ENCODE data around the gene FLACC1. TPM values are rescaled to one million over a fixed set of nuclear protein-coding genes. Genes with fewer than 3 reads are reported as not detected.

The FLACC1 gene
- total RNA-seq, 1 donor from 2014 or later, result 0.69 TPM

GRCh38 chr2:201255408-201256033 is 101.6 kb downstream of the FLACC1 start:
- Mint-ChIP-seq H3K9me3 (ENCODE audit: low read depth) (no peaks in the 10 kb centered on the region), H3K27ac (no peak overlapping the region)
- TF ChIP-seq, protein P1, sequence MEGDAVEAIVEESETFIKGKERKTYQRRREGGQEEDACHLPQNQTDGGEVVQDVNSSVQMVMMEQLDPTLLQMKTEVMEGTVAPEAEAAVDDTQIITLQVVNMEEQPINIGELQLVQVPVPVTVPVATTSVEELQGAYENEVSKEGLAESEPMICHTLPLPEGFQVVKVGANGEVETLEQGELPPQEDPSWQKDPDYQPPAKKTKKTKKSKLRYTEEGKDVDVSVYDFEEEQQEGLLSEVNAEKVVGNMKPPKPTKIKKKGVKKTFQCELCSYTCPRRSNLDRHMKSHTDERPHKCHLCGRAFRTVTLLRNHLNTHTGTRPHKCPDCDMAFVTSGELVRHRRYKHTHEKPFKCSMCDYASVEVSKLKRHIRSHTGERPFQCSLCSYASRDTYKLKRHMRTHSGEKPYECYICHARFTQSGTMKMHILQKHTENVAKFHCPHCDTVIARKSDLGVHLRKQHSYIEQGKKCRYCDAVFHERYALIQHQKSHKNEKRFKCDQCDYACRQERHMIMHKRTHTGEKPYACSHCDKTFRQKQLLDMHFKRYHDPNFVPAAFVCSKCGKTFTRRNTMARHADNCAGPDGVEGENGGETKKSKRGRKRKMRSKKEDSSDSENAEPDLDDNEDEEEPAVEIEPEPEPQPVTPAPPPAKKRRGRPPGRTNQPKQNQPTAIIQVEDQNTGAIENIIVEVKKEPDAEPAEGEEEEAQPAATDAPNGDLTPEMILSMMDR (IDR thresholded peaks at IDR 0.05; ENCODE audit: unreplicated experiment), result no peak

GRCh38 chr2:201254081-201254730 is 102.9 kb downstream of the FLACC1 start:
- TF ChIP-seq, protein P1 (IDR thresholded peaks at IDR 0.05; ENCODE audit: unreplicated experiment), result no peak
- peaks cover 20% of the 10 kb centered on the region for H3K4me1 Mint-ChIP-seq (ENCODE audit: low read depth)
- H3K36me3 Mint-ChIP-seq (ENCODE audit: insufficient read depth), result no peaks in the 10 kb centered on the region
- no peaks in the 10 kb centered on the region for H3K27me3 Mint-ChIP-seq
- no peak for DNase-seq (ENCODE audit: low spot score, unreplicated experiment)
- H3K4me3 Mint-ChIP-seq (ENCODE audit: low read depth), result no peak overlapping the region
- H3K27ac Mint-ChIP-seq, result peak overlapping the region; percentile 56
- no peaks in the 10 kb centered on the region for H3K9me3 Mint-ChIP-seq (ENCODE audit: low read depth)

More at GRCh38 chr2:201255408-201256033, 101.6 kb downstream of the FLACC1 start:
- no peak for DNase-seq (ENCODE audit: low spot score, unreplicated experiment)
- Mint-ChIP-seq H3K4me3 (ENCODE audit: low read depth) (no peak overlapping the region), H3K4me1 (ENCODE audit: low read depth) (peaks cover 20% of the 10 kb centered on the region), H3K27me3 (no peaks in the 10 kb centered on the region), H3K36me3 (ENCODE audit: insufficient read depth) (no peaks in the 10 kb centered on the region)

- H3K27me3 Mint-ChIP-seq, result no peaks in the 10 kb centered on the region
- no peak overlapping the region for H3K4me3 Mint-ChIP-seq (ENCODE audit: low read depth)
- peaks cover 9% of the 10 kb centered on the region for H3K4me1 Mint-ChIP-seq (ENCODE audit: low read depth)
- H3K36me3 Mint-ChIP-seq (ENCODE audit: insufficient read depth), result no peaks in the 10 kb centered on the region
- H3K9me3 Mint-ChIP-seq (ENCODE audit: low read depth), result no peaks in the 10 kb centered on the region
- no peak for DNase-seq (ENCODE audit: low spot score, unreplicated experiment)
- H3K27ac Mint-ChIP-seq, result no peak overlapping the region
- TF ChIP-seq, protein P1 (IDR thresholded peaks at IDR 0.05; ENCODE audit: unreplicated experiment), result no peak
Observed at GRCh38 chr2:201250741-201251140, 106.4 kb downstream of the FLACC1 start.

DNA sequence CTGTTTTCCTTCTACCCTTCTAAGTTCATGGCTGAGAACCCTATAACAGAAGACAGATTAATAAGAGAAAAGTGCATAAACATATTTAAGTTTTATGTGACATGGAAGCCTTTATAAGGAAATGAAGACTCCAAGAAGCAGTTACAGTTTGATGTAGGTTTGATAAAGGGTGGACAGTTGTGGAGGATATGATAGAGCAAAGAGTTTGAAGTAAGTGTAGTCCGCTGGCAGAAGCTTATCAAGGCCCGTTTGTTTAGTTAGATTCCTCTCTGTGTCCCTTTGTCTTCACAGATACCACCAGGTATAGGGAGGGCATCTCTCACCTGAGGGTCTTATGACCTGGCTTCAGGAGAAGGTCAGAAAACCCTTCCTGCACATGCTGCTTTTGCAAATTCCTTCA is 107.3 kb downstream of the FLACC1 start:
- DNase-seq (ENCODE audit: low spot score, unreplicated experiment), result no peak
- no peak overlapping the region for H3K4me3 Mint-ChIP-seq (ENCODE audit: low read depth)
- H3K36me3 Mint-ChIP-seq (ENCODE audit: insufficient read depth), result no peaks in the 10 kb centered on the region
- TF ChIP-seq, protein P1 (IDR thresholded peaks at IDR 0.05; ENCODE audit: unreplicated experiment), result no peak
- H3K27ac Mint-ChIP-seq, result no peak overlapping the region
- no peaks in the 10 kb centered on the region for H3K27me3 Mint-ChIP-seq
- H3K9me3 Mint-ChIP-seq (ENCODE audit: low read depth), result no peaks in the 10 kb centered on the region
- H3K4me1 Mint-ChIP-seq (ENCODE audit: low read depth), result peaks cover 8% of the 10 kb centered on the region

- Mint-ChIP-seq H3K4me1 (ENCODE audit: low read depth) (no peaks in the 10 kb centered on the region), H3K4me3 (ENCODE audit: low read depth) (no peak overlapping the region), H3K9me3 (ENCODE audit: low read depth) (no peaks in the 10 kb centered on the region), H3K36me3 (ENCODE audit: insufficient read depth) (no peaks in the 10 kb centered on the region), H3K27me3 (no peaks in the 10 kb centered on the region), H3K27ac (no peak overlapping the region)
- DNase-seq (ENCODE audit: low spot score, unreplicated experiment), result no peak
- TF ChIP-seq, protein P1 (IDR thresholded peaks at IDR 0.05; ENCODE audit: unreplicated experiment), result no peak
Observed at GRCh38 chr2:201248288-201248844, 108.8 kb downstream of the FLACC1 start.

All from progenitor cell of endocrine pancreas (in vitro differentiated cells).